GM18526 (cell line): ENCODE data around the gene ZGRF1.

Experiments
- POLR2A ChIP-seq: IDR thresholded peaks from 3 replicates; pipeline ENCODE4 v1.6.1; 2011; ENCODE audit not compliant: insufficient read length; ENCODE audit errors: extremely low read depth

ZGRF1 gene

DNA sequence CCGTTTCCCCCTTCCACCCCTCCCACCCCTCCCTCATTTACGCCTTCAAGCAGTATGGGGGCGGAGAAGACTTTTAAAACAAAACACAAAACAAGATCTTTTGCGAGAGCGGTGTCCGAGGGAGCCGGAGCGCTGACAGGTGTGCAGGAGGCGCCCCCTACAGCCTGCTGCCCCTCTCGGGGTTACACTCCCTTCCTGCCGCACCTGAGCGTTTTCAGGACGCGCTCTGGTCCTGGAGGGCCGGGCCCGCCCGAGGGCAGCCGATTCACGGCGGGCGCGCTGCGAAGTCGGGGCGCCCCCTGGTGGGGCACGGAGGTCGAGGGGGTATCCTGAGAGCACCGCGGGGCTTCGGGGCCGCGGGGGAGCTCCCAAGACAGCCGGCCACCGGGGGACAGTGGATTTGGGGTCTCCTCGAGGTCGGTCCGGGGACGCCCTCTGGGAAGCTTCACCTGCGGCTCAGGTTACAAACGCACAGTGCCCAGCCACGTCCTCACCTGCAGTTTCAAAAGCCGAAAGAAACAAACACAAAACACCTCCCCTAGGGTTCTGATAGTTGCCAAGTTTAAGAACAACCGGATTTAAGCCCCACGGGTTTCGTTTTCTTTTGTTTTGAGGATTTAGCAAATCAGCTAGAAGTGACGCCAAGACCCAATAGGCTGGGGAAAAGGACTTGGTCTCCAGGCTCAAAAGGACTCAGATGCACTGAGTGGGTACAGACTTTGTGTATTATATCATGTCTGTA is 112.8 kb downstream of the ZGRF1 start:
- no peak for TF ChIP-seq POLR2A

DNA sequence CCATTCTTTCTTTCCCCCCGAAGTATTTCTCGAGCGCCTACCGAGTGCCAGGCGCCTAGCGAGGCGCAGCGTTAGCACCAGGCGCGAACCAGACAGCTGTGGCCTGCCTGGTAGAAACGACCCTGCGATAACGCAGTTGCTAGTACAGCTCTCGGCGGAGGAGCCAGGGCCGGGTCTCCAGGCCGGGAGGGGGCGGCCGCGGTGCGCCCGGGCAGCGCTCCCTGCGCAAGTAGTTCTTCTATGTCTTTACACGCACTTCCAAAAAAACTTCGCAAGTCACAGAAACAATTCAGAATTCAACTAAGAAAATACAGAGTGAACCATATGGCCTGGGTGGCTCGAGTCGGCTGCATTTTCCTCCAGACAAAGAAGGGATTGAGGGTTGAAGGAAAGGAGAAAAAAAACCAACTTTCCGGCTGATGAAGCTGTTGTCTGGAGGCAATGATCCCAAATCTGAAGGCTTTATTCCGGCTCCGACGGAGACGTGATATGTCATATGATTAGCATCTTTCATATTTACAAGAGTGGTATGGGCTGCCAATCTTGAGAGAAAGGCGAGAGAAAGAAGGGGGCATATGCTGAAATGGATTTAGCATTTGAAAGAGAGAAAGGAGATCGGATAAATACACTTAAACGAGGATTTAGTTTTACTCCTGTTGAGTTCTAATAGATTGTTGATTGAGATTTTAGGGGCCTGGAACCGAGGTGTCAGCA is 113.5 kb downstream of the ZGRF1 start:
- no peak for TF ChIP-seq POLR2A

GRCh38 chr4:112521123-112522023 is 115.3 kb downstream of the ZGRF1 start:
- TF ChIP-seq POLR2A = no peak

- no peak for TF ChIP-seq POLR2A
Measured at GRCh38 chr4:112520598-112521122, 116.0 kb downstream of the ZGRF1 start.

DNA sequence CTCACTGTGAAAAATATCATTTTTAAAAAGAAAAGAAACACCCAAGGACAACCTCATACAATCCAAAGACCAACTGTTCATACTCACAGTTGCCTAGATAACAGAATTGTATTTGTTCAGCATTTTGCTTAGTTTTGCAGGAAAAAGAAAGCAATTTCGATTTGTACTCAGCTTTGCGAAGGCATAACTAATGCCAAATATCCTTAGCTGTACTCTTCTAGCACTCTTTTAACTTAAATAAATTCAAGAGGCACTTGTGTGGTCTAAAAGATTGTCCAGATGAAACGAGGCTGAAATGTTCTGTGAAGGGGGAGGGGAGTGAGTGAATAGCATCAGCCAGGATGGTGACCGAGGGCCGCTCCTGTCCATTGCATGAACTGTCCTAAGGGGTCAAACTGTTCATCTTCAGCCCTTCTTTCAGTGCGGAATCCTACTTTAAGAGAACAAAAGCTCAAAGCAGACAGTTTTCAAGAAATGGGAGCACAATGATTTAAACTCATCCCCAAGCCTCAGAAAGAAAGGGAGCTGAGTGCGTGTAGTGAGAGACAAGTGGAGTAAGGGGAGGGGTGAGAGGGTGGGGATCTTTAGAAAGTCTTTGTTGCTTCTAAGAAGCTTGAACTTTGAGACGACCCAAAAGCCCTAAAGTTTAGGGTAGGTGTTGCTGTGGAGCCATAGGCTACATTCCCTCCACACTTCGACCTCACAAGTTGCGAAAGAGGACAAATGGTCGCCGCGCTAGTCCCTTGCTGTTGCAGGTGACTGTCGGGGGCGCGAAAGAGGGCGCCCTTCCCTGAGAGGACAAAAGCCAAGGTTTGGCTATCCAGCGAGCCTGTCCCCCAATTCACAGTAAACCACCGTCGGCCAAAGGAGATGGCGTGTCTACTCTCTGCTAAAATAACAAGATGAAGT is 116.8 kb downstream of the ZGRF1 start:
- no peak for TF ChIP-seq POLR2A

- no peak for TF ChIP-seq POLR2A
Measured at GRCh38 chr4:112518675-112519074, 118.0 kb downstream of the ZGRF1 start.

DNA sequence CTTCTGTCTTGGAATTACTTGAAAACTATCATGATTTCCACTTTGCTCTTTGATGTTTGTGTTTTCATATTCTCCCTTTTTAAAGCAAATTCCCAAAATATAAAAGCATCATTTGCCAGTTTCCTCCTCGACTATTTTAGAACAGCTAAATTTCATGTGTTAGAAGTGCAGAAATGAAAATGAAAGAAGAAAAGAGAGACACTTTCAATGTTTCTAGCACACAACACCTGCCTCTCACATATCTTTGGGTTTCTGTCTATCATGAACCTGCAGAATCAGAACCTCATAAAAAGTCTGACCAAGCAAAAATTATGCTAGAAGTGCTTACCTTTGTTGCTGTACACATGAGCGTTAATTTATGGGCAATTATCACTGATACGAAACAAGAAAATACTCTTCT is 118.8 kb downstream of the ZGRF1 start:
- TF ChIP-seq POLR2A = no peak

DNA sequence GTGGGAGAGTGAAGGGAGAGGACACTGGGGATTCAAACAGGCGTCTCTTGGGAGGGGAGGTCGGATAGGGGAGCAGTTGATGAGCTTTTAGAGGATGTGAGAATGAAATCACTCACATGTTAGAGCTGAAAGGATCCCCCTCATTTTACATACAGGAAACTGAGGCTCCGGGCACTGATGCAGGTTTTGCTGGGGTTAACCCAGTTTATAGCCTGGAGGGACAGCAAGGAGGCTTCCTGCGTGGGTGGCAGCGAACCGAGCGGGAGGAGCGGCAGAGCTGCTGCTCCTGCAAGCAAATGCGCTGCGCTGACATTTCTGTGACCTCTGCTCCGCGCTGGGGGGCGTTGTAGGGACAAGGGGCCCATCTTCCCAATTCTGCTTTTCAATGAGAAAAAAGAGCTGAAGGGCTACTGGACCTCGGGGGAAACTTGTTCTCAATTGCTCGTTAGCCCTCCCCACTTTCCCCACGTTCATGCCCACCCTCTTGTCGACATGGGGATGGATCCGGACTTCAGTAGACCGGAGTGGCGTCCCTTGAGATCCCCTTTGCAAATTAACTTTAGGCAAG is 119.6 kb downstream of the ZGRF1 start:
- peak; percentile 51 for TF ChIP-seq POLR2A

DNA sequence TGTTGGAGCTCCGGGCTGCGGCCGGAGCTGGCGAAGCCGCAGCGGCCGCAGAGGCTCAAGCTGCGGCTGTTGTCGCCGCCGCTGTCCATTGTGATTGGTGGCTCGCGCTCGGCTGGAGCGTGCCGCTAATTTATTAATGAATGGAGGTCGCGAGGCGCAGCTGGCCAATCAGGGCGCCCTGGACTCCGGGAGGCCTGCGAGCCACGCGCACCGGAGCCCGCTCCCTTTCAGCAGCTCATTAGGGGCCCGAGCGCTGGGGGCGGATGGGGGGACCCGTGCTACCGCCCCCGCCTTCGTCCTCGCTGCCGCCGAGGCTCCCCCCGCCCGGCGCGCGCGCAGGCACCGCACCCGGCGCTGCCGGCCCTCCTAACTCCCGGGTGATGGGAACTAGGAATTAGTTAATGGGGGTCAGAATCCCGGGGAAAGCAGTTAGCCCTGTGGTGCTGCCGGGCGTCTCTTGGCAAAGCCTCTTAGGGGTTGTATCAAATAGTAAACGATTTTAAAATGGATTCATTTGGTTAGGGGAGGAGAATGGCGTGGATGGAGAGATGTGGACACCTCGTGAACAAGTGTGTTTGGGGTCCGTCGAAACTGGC is 120.1 kb downstream of the ZGRF1 start:
- peak; percentile 46 for TF ChIP-seq POLR2A

GRCh38 chr4:112516066-112516470 is 120.6 kb downstream of the ZGRF1 start, which contains the start of gene NEUROG2:
NEUROG2 (minus strand) TSS chr4:112516180; CDS start chr4:112515475, 705 bp downstream.
- TF ChIP-seq POLR2A = no peak

DNA sequence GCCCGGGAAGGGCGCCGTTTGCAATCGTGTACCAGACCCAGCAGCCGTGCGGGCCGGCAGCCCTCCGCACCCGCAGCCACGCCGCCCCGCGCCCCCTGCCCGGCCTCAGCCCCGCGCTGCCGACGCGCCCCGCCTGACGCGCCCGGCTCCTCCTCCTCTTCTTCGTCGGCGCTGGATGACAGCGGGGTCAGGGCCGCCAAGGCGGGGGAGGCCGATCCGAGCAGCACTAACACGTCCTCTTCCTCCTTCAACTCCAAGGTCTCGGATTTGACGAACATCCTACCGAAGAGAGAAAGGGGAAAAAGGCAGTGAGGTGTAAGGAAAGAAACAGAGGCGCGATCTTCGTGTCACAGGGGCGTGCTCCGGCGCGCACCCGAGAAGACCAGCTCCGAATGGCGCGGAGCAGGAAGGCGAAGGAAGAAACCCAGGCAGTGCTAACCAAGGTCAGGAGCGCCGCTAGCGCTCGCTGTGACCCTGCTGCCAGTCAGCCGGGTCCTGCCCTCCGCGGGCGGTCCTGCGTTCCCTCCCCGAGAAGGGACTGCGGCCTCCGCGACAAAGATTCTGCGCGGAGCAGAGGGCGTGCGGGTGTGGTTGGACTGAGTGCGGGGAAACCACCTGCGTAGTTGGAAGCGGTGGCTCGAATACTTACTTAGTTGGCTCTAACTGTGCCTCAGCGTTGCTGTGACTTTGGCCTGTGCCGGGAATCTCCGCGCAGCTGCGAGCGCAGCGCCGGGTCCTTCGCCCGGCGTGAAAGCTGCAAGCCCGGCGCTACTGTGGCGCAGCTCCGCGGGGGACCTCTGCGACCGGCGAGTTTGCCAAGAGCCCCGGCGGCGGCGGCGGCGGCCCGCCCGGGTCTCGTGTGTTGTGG is 121.3 kb downstream of the ZGRF1 start:
- TF ChIP-seq POLR2A = no peak

GRCh38 chr4:112514647-112515197 is 122.0 kb downstream of the ZGRF1 start:
- peak; percentile 15 for TF ChIP-seq POLR2A

GRCh38 chr4:112513971-112514646 is 122.6 kb downstream of the ZGRF1 start:
- no peak for TF ChIP-seq POLR2A
